Myocyte (in vitro differentiated cells): ENCODE measurements around the gene PVALB. TPM values are rescaled to one million over a fixed set of nuclear protein-coding genes. Genes with fewer than 3 reads are reported as not detected.
A peak's percentile ranks its signal among the peaks of the same experiment; 100 is the strongest.

Source experiments
- DNase-seq: peaks from one replicate; pipeline ENCODE4 v3.0.0-alpha.2; 2012; ENCODE audit warnings: low read depth
- total RNA-seq: library from RNA; depleted of rRNA; stranded (reverse); fragments of >200 nt; gene quantifications from 2 replicates; pipeline ENCODE4 v1.2.3, GENCODE V29; 2014

PVALB gene
- total RNA-seq, 1 donor from 2014 or later, result 3.3 TPM

DNA sequence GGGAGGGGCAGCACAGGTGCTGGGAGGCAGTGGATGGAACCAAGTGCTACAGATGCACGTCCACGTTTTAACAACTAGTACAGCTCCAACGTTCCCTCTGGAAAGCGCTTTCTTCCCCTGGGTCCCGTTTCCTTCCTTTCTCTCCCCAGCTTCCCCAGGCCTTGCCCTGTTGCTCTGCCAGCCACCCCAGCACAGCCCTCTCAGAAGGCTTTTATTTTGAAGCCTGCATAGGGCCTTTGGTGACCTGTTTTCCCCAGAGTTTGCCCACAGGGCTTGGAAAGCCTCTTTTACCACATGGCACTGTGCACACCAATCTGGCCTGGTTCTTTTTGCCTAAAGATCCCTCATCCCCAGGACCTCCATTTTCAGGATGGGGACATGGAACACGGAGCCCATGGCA, 30.1 kb upstream of the PVALB start:
- DNase-seq, result no peak

DNA sequence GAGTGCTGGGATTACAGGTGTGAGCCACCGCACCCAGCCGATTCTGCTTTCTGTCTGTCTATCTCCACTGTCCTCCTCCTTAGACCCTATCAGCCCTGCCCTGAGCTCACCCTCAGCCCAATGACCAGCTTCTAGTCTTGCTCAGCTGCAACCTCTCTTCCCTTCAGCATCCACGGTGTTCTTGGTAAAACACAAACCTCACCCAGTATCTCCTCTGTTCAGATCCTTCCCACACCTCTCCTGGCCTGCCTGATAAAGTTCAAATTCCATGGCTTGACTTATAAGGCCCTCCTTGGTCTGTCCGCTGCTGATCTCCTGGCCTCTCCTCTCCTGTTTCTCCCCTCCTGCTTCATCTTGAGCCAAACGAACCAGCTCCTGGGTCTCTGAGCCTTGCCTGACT, 29.4 kb upstream of the PVALB start:
- no peak for DNase-seq

- no peak for DNase-seq
These were observed 23.3 kb upstream of the PVALB start for GRCh38 chr22:36840106-36840505.

- no peak for DNase-seq
These were observed 22.7 kb upstream of the PVALB start for GRCh38 chr22:36839356-36840073.

GRCh38 chr22:36838119-36839030, 21.5 kb upstream of the PVALB start:
- DNase-seq, result no peak

DNA sequence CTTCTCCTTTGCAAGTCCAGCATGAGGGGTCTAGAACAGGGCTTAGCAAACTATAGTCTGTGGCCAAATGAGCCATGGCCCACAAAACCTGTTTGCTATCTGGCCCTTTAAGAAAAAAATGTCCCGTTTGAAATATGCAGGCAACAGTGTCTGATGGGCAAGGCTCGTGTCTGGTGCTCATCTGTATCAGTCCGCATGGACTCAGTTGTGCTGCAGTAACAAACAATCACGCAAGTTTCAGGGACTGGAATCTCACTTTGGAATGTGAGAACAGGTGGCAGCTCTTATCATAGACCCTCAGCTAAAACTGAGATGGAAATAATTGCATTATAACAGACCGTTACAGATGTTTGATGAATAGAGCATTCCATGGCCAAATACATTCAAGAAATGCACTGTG, 19.1 kb upstream of the PVALB start:
- DNase-seq, result no peak

GRCh38 chr22:36833073-36833472, 16.2 kb upstream of the PVALB start:
- no peak for DNase-seq

GRCh38 chr22:36831717-36832116, 14.9 kb upstream of the PVALB start:
- no peak for DNase-seq

GRCh38 chr22:36831206-36831605, 14.4 kb upstream of the PVALB start:
- peak; percentile 56 for DNase-seq

GRCh38 chr22:36830601-36831000, 13.8 kb upstream of the PVALB start:
- no peak for DNase-seq

GRCh38 chr22:36829370-36830002, 12.7 kb upstream of the PVALB start:
- no peak for DNase-seq

DNA sequence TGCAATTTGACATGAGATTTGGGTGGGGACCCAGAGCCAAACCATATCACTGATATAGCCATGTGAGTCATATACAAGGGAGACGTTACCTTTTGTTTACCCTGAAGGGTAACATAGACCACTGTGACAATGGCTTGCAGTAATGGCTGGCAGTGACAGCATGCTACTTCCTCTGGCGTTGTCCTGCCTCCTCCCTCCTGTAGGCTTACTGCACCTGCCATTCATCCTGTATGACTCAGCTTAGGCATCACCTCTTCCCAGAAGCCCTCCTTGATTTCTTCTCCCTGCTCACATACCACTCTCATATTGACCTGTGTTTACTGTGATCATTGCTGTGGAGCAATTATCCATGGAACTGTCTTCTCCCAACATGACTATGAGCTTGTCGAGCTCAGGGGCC, 12.0 kb upstream of the PVALB start:
- DNase-seq, result peak; percentile 37

DNA sequence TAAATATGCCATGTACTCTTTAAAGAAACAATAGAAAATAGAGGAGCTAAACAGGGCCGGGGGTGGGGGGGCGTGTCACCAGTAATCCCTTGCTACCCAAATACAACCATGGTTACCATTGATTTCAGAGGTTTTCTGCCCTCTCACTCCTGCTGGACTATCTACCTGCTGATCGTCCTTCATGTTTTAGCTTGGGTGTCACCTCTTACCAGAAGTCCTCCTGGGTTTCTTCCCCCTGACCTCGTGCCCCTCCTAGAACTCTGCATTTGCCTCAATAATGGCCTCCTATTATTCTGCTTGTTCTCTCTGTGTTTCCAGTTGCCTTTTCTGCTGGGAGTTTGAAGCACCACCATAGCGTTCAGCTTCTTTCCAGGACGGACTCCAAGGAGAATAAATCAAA, 9.4 kb upstream of the PVALB start:
- no peak for DNase-seq

- no peak for DNase-seq
These were observed 7.8 kb upstream of the PVALB start for GRCh38 chr22:36824655-36825054.

DNA sequence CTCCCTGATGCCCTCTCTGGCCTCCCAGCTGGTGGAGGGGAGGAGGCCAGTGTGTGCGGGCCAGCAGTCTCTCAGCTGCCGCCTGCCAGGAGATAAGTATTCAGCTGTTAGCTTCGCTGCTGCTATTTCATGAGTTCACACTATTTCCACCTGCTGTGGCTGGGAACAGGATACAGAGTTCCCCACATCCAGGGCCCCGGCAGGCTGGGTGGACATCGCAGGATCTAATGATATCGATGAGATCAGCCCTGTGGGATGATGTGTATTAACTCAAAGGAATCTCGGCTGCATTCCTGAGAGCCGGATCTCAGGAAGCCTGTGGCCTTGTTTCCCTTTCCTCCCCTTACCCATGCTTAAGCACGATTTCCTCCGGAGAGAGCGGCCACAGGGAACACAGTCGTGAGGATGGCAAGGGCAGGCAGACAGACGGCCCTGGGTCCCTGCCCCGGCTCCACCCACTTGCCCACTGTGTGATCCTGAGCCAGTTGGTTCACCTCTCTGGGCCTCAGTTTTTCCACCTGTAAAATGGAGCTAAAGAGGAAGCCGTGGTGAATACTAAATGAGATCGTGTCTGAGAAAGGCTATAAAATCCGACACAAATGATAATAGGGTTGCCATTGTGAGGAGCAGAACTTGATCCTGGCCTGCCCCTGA, 6.5 kb upstream of the PVALB start:
- peak; percentile 99 for DNase-seq

DNA sequence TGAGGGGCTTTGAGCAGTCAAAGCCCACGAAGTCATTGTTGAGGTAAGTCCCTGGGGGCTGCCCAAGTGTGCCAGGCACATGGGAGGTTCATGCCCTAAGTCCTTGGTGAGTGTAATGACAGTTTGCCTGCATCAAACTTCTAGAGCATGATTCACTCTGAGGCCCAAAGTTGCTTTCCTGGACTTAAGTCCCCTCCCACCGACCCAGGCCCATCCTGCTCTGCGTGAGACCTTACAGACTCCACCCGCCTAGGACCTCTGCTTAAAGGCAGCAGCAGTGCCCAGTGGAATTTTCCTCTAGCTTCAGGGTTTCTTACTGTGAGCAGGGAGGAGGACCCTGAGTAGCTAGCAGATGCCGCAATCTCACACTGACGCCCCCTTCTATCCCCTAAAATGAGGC, 5.7 kb upstream of the PVALB start:
- DNase-seq, result peak; percentile 52

DNA sequence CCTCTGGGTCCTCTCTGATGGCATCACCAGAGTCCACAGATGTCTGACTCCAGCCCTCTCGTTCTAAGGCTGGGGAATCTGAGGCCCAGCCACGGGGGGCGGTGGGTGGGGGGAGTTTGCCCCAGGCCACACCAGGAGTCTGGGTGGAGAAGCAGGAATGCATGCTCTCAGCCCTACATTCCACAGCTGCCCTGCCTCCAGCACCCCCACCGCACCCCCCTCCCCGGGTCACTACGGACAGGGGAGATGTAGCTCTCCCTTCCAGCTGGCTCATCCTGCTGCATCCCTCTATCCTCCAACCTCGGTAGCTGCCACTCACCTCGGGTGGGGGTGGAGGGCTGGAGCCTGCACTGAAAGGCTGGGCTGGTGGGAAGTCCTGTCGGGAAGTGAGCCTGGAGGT, 2.3 kb upstream of the PVALB start:
- peak; percentile 25 for DNase-seq

DNA sequence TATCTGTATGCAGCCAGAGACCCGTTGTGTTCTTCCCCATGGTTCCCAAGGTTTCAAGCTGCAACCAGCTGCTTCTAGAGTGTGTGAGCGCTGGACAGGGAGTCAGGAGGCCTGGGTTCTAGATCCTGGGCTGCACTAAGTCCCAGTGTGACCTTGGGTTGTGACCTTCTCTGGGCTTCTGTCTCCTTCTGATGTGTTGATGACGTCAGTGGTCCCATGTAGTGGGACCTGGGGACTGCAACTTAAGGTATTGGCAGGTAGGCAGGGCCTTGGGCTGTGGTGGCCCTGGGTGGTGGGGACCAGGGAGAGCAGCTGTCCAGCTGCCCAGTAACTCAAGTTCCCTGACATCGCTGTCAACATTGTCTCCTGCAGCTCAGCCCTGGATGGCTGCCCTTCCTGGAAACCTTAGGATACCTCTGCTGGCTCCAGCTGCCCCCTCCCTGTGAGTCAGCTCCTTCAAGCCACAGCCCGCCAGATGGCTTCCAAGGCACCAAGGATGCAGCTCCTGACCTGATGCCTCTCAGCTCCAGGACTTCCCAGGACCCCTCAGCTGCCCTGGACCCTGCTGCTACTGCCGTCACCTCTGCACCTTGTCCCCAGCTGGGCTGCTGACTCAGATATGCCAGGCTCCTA, 1.3 kb upstream of the PVALB start:
- DNase-seq, result peak; percentile 82

- DNase-seq, result no peak
These were observed 652 bp upstream of the PVALB start for GRCh38 chr22:36817525-36817848.

DNA sequence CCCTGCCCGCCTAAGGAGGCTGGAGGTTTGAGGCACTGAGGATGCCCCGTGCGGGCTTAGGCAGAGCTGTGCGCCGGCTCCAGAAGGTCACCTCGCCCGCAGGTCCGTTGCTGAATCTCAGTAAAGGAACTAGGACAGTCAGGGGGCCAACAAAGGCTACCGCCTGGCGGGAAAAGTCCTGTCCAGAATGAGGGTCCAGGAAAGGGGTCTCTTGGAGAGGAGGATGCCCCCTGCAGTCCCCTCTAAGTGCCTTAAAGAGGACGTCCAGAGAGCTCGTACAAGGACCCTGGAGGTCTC, 548 bp downstream of the PVALB start:
- no peak for DNase-seq

GRCh38 chr22:36815558-36816338, 1.1 kb downstream of the PVALB start:
- DNase-seq, result no peak
